Mammary epithelial cell (primary cell): ENCODE measurements around the gene HOXB4.

ENCODE experiments used
- EZH2 ChIP-seq: IDR thresholded peaks from 2 replicates; pipeline ENCODE4 v1.6.1; 2012; ENCODE audit warnings: low read length, inconsistent platforms, borderline replicate concordance
- TF ChIP-seq, protein P1 (sequence below), 2 donors: IDR thresholded peaks in 1 of 2; conservative IDR thresholded peaks in 1 of 2; 2 replicates each; pipeline ENCODE4 v1.5.1; 2011 to 2012; ENCODE audit warnings: inconsistent platforms in 2 of 2, low read length in 2 of 2, mild to moderate bottlenecking in 2 of 2, control low read depth in 1 of 2, low read depth in 1 of 2; ENCODE audit not compliant: insufficient read depth in 1 of 2; ENCODE audit errors: extremely low read depth in 1 of 2

DNA sequence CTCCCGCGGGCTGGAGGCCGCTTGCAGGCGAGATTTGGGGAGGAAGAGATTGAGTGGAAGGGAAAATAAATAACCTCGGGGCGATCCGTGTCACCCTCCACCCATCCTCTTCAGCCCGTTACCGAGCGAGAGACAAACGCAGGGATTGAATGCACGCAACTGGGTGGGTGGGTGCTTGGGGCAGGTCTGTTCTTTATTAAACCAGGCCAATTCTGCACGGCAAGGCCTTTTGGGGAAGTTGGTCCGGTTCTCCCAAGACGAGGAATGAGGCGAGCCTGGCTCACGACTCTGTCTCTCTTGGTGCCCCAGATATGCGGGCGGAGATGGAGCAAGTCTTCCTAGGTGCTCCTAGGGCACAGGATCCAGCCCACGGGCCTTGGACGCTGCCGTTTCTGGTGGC lies 33.1 kb upstream of the HOXB4 start:
- TF ChIP-seq, protein P1, sequence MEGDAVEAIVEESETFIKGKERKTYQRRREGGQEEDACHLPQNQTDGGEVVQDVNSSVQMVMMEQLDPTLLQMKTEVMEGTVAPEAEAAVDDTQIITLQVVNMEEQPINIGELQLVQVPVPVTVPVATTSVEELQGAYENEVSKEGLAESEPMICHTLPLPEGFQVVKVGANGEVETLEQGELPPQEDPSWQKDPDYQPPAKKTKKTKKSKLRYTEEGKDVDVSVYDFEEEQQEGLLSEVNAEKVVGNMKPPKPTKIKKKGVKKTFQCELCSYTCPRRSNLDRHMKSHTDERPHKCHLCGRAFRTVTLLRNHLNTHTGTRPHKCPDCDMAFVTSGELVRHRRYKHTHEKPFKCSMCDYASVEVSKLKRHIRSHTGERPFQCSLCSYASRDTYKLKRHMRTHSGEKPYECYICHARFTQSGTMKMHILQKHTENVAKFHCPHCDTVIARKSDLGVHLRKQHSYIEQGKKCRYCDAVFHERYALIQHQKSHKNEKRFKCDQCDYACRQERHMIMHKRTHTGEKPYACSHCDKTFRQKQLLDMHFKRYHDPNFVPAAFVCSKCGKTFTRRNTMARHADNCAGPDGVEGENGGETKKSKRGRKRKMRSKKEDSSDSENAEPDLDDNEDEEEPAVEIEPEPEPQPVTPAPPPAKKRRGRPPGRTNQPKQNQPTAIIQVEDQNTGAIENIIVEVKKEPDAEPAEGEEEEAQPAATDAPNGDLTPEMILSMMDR (conservative IDR thresholded peaks at IDR 0.05 in 1 of 2, IDR thresholded peaks at IDR 0.05 in 1 of 2; ENCODE audit: extremely low read depth in 1 of 2, insufficient read depth in 1 of 2, low read depth in 1 of 2, low read length in 2 of 2) = no peak
- TF ChIP-seq EZH2 = no peak
